ENCODE measurements around the gene B4GALNT2. TPM values are rescaled to one million over a fixed set of nuclear protein-coding genes. Genes with fewer than 3 reads are reported as not detected.
"Not testable (repeated sequence)": the region's sequence is repeated elsewhere in the genome, so short reads cannot be mapped to it uniquely, and the experiment has no call there.

B4GALNT2 gene
- total RNA-seq, 2 experiments from 2014 or later, result 0.06 to 0.16 TPM

DNA sequence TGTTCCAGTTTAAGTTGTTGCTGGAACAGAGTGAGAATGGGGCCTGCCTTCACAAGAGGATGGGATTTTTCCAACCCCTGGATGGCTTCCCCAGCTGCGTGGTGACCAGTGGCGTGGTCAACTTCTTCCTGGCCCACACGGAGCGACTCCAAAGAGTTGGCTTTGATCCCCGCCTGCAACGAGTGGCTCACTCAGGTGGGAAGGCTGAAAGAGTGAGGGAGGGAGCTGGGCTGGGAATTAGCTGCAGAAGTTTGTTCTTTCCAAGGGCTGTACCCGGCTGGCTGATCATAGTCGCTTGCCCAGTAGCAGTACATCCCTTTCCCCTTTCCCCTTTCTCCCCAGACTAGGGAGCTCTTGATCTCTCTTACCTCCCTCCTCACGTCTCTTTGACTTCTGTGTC lies 36.1 kb downstream of the B4GALNT2 start:
- ATAC-seq (ENCODE audit: poor library complexity) (no peak), DNase-seq (no peak)
- no peaks in the 10 kb centered on the region for H3K4me1 ChIP-seq (ENCODE audit: insufficient read depth, low read length)
- no peaks in the 10 kb centered on the region for H3K36me3 ChIP-seq (ENCODE audit: insufficient read depth, low read length)
- no peaks in the 10 kb centered on the region for H3K4me1 Mint-ChIP-seq (ENCODE audit: low read depth)
- TF ChIP-seq, protein P1, sequence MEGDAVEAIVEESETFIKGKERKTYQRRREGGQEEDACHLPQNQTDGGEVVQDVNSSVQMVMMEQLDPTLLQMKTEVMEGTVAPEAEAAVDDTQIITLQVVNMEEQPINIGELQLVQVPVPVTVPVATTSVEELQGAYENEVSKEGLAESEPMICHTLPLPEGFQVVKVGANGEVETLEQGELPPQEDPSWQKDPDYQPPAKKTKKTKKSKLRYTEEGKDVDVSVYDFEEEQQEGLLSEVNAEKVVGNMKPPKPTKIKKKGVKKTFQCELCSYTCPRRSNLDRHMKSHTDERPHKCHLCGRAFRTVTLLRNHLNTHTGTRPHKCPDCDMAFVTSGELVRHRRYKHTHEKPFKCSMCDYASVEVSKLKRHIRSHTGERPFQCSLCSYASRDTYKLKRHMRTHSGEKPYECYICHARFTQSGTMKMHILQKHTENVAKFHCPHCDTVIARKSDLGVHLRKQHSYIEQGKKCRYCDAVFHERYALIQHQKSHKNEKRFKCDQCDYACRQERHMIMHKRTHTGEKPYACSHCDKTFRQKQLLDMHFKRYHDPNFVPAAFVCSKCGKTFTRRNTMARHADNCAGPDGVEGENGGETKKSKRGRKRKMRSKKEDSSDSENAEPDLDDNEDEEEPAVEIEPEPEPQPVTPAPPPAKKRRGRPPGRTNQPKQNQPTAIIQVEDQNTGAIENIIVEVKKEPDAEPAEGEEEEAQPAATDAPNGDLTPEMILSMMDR (IDR thresholded peaks at IDR 0.05), result no peak
- H3K9me3 ChIP-seq (ENCODE audit: control insufficient read depth in 1 of 2, insufficient read depth in 1 of 2, low read length in 2 of 2), result peaks cover 0 to 7% of the 10 kb centered on the region in 2 experiments
- H3K27me3 Mint-ChIP-seq, result peaks cover 76% of the 10 kb centered on the region
- CTCF ChIA-PET, result no interaction called here
- H3K27me3 ChIP-seq (ENCODE audit: control insufficient read depth in 1 of 2, insufficient read depth in 2 of 2, low read length in 2 of 2), result peaks cover 29 to 34% of the 10 kb centered on the region in 2 experiments
- H3K36me3 Mint-ChIP-seq (ENCODE audit: low read depth), result peaks cover 4% of the 10 kb centered on the region
- intact Hi-C loops (cut with DNase I, micrococcal nuclease), result no loop called here
- H3K4me3 Mint-ChIP-seq, result no peak overlapping the region
- no peak overlapping the region for H3K27ac Mint-ChIP-seq
- no peak overlapping the region for H3K4me3 ChIP-seq (ENCODE audit: low read length)
- no peak overlapping the region for H3K27ac ChIP-seq (ENCODE audit: low read depth in 1 of 2, low read length in 2 of 2)
- peaks cover 3% of the 10 kb centered on the region for H3K9me3 Mint-ChIP-seq
- POLR2A ChIA-PET, result no interaction called here

DNA sequence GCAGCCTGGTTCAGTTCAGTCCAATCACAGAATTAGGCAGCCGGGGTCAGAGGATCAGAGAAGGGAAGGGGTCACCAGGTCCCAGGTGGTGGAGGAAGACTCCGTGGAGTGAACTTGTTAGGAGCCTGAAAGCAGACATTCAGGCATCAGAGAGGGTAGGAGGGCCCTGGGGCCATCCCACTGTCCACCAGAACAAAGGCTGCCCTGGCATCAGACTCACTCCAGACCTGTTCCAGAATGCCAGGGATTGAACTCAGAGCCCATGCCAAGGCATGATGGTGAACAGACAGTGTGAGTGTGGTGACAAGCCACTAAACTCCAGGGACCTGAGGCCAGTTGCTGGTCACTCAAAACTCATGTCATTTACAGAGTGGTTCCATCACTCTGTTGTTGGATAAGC lies 37.6 kb downstream of the B4GALNT2 start:
- ATAC-seq (ENCODE audit: poor library complexity), result no peak
- no peak overlapping the region for H3K27ac ChIP-seq (ENCODE audit: low read depth in 1 of 2, low read length in 2 of 2)

DNA sequence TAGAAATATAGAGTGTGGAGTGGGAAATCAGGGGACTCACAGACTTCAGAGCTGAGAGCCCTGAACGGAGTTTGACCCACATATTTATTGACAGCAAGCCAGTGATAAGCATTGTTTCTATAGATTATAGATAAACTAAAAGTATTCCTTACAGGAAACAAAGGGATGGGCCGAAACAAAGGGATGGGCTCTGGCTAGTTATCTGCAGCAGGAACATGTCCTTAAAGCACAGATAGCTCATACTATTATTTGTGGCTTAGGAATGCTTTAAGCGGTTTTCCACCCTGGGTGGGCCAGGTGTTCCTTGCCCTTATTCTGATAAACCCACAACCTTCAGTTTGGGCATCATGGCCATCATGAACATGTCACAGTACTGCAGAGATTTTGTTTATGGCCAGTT lies 38.1 kb downstream of the B4GALNT2 start:
- DNase-seq; CTCF ChIA-PET; POLR2A ChIA-PET; H3K4me1 ChIP-seq (ENCODE audit: insufficient read depth, low read length); H3K27ac ChIP-seq (ENCODE audit: low read depth in 1 of 2, low read length in 2 of 2); ATAC-seq (ENCODE audit: poor library complexity); H3K36me3 ChIP-seq (ENCODE audit: insufficient read depth, low read length); intact Hi-C loops (cut with DNase I, micrococcal nuclease); H3K27ac Mint-ChIP-seq; H3K4me3 ChIP-seq (ENCODE audit: low read length); H3K4me1 Mint-ChIP-seq (ENCODE audit: low read depth); H3K4me3 Mint-ChIP-seq: not testable (repeated sequence)
- Mint-ChIP-seq H3K9me3 (peaks cover 12% of the 10 kb centered on the region), H3K36me3 (ENCODE audit: low read depth) (peaks cover 17% of the 10 kb centered on the region), H3K27me3 (peaks cover 85% of the 10 kb centered on the region)
- H3K9me3 ChIP-seq (ENCODE audit: control insufficient read depth in 1 of 2, insufficient read depth in 1 of 2, low read length in 2 of 2), result peaks cover under 1 to 20% of the 10 kb centered on the region in 2 experiments
- peaks cover 25 to 34% of the 10 kb centered on the region in 2 experiments for H3K27me3 ChIP-seq (ENCODE audit: control insufficient read depth in 1 of 2, insufficient read depth in 2 of 2, low read length in 2 of 2)

More for the DNA sequence above, 37.6 kb downstream of the B4GALNT2 start:
- no peak overlapping the region for H3K4me3 ChIP-seq (ENCODE audit: low read length)
- TF ChIP-seq, protein P1 (IDR thresholded peaks at IDR 0.05), result no peak
- peaks cover 26 to 34% of the 10 kb centered on the region in 2 experiments for H3K27me3 ChIP-seq (ENCODE audit: control insufficient read depth in 1 of 2, insufficient read depth in 2 of 2, low read length in 2 of 2)
- H3K36me3 ChIP-seq (ENCODE audit: insufficient read depth, low read length), result no peaks in the 10 kb centered on the region
- Mint-ChIP-seq H3K27ac (no peak overlapping the region), H3K4me1 (ENCODE audit: low read depth) (no peaks in the 10 kb centered on the region), H3K36me3 (ENCODE audit: low read depth) (peaks cover 12% of the 10 kb centered on the region), H3K4me3 (no peak overlapping the region), H3K9me3 (peaks cover 9% of the 10 kb centered on the region), H3K27me3 (peaks cover 84% of the 10 kb centered on the region)
- CTCF ChIA-PET, result no interaction called here
- intact Hi-C loops (cut with DNase I, micrococcal nuclease), result no loop called here
- DNase-seq, result no peak
- H3K9me3 ChIP-seq (ENCODE audit: control insufficient read depth in 1 of 2, insufficient read depth in 1 of 2, low read length in 2 of 2), result peaks cover 0 to 15% of the 10 kb centered on the region in 2 experiments
- no peaks in the 10 kb centered on the region for H3K4me1 ChIP-seq (ENCODE audit: insufficient read depth, low read length)
- POLR2A ChIA-PET, result no interaction called here

DNA sequence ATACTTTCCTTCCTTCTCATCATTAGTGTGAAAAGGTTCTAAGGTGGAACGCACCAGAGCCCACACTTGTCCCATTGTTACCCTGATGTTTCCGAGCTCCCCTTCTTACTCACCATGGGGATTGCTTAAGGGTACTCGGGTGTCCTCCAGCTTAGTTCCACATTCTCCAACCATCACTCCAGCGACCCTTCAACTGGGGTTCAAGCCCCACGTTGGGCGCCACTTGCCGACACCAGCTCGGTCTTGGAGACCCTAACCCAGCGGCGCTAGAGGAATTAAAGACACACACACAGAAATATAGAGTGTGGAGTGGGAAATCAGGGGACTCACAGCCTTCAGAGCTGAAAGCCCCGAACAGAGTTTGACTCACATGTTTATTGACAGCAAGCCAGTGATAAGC lies 43.4 kb downstream of the B4GALNT2 start:
- H3K27ac Mint-ChIP-seq; ATAC-seq (ENCODE audit: poor library complexity); H3K27me3 ChIP-seq (ENCODE audit: control insufficient read depth in 1 of 2, insufficient read depth in 2 of 2, low read length in 2 of 2); CTCF ChIA-PET; H3K4me1 Mint-ChIP-seq (ENCODE audit: low read depth); H3K4me3 Mint-ChIP-seq; DNase-seq; H3K27ac ChIP-seq (ENCODE audit: low read depth in 1 of 2, low read length in 2 of 2); H3K36me3 ChIP-seq (ENCODE audit: insufficient read depth, low read length); intact Hi-C loops (cut with DNase I, micrococcal nuclease); H3K4me3 ChIP-seq (ENCODE audit: low read length); H3K4me1 ChIP-seq (ENCODE audit: insufficient read depth, low read length); POLR2A ChIA-PET: not testable (repeated sequence)
- H3K36me3 Mint-ChIP-seq (ENCODE audit: low read depth), result peaks cover 25% of the 10 kb centered on the region
- H3K9me3 Mint-ChIP-seq, result peaks cover 17% of the 10 kb centered on the region
- H3K9me3 ChIP-seq (ENCODE audit: control insufficient read depth in 1 of 2, insufficient read depth in 1 of 2, low read length in 2 of 2), result peaks cover 12 to 39% of the 10 kb centered on the region in 2 experiments
- H3K27me3 Mint-ChIP-seq, result peaks cover 36% of the 10 kb centered on the region

All from CD4-positive, alpha-beta T cell (primary cell).